GM20431 (cell line): ENCODE results near the gene NIF3L1.

Experiments
- in situ Hi-C: fragments of 300-500 bp; cut with MseI, MboI; formaldehyde crosslinking; loops from one replicate; pipeline ENCODE4 v1.15.0; 2020; ENCODE audit warnings: low sequenced_read_pairs; ENCODE audit not compliant: unreplicated experiment

The NIF3L1 gene, protein sequence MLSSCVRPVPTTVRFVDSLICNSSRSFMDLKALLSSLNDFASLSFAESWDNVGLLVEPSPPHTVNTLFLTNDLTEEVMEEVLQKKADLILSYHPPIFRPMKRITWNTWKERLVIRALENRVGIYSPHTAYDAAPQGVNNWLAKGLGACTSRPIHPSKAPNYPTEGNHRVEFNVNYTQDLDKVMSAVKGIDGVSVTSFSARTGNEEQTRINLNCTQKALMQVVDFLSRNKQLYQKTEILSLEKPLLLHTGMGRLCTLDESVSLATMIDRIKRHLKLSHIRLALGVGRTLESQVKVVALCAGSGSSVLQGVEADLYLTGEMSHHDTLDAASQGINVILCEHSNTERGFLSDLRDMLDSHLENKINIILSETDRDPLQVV

DNA sequence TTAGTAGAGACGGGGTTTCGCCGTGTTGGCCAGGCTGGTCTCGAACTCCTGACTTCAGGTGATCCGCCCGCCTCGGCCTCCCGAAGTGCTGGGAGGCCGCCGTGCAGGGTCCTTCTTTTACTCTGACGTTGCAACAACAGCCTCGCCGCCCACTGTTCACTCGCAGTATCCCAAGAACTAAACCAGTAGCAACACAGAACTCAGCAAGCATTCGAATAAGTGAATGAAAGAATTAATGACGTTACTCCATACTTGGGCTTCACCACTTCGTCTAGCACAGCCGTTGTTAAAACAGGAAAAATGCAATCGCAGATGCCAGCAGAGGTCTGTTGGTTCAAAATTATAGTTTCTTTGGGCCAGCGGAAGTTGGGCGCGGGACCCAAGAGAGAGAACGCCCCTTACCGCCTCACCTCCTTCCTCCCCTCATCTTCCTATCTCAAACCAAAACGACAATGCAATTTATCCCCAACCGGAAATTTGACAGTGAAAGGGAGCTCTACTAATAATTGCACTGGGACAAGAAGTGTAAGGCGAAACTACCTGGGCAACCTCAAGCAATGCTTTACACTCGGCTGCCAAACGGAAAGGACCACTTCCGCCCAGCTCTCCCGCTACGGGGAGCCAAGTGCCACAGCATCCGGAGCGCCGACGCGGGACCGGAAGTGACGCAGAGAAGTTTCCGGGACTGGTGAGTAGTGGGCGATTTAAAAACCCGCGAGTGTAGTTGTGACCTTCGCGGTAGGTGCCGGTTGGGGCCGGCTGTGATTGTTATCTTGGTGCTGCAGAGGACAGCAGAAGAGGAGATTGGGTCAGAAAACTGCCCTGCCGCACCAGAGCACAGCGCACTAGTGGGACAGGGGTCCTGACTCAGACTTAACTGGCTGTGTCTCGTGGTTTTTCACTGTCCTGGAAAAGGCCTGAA is at the start of gene NIF3L1, which contains the start of gene PPIL3:
Gene NIF3L1, plus strand, starts transcription at position 668 of the 922 bp plus-strand sequence. CDS start 2,573 bp downstream, outside the sequence.
Gene PPIL3, minus strand, starts transcription at position 374 of the 922 bp plus-strand sequence. CDS start 1,462 bp downstream, outside the sequence.
- in situ Hi-C loops = no loop called here

DNA sequence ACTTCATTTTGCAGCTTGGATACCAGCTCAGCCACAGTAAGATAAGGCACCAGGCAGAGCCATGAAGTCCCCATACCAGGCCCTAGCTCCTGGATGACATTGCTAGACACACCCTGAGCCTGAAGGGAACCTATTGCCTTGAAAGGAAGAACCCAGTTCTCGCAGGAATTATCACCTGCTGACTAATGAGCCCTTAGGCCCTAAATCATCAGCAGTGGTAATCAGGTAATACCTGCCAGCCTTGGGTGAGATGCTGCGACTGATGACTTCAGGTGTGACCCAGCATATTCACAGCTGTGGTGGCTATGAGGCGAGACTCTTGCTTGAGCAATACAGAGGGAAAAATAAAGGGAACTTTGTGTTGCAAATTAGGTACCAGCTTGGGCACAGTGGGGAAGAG is 49.7 kb upstream of the NIF3L1 start:
- in situ Hi-C loops = no loop called here

DNA sequence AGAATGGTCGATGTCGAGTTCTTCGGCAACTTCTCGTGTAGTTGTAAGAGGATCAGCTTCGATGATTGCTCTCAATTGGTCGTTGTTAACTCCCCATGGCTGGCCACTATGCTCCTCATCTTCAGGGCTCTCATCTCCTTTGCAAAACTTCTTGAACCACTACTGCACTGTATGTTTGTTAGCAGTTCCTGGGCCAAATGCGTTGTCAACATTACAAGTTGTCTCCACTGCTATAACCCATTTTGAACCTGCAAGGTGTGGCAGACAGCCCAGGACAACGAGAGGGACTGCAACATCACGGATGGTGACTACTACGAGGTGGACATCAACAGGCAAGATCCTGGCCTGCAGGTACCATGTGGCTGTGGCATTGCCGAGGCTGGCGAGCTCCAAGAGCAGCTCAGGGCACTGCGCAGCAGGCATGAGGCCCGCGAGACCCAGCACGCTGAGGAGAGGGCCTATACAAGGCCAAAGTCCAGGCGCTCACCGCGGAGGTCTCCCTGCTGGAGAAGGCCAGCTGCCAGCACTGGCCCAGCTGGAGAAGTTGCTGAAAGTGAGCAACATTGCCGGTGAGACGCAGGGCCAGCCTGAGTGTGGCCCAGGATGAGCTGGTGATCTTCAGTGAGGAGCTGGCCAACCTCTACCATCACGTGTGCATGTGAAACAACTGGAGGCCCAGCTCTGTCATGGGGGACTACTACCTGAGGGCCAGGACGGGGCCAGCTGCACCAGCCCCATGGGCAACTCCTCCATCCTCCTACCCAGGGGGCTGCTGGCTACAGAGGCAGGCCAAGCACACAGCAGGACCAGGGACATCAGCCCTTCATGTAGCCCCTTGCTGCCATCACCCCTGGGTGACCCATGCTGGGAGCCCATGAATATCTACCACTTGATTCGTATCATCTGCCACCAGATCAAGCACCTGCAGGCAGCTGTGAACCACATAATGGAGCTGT is 44.9 kb upstream of the NIF3L1 start:
- in situ Hi-C loops = no loop called here

DNA sequence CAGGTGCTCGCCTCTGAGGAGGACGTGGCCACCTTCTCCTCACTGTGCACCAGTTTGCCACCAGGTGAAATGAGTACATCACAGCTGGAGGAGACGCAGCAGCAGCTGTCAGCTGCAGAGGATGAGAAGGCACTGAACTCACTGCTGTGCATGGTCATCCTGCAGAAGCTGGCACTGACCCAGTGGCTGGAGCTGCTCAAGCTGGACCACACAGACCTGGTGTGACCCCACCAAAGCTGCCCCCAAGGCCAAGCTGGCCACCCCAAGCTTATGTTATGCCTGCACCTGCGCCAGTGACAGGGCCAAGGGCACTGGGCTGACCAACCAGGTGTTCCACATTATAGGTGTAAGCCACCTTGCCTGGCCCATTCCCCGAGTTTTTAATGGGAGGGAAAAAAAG is 44.0 kb upstream of the NIF3L1 start:
- in situ Hi-C loops = no loop called here

DNA sequence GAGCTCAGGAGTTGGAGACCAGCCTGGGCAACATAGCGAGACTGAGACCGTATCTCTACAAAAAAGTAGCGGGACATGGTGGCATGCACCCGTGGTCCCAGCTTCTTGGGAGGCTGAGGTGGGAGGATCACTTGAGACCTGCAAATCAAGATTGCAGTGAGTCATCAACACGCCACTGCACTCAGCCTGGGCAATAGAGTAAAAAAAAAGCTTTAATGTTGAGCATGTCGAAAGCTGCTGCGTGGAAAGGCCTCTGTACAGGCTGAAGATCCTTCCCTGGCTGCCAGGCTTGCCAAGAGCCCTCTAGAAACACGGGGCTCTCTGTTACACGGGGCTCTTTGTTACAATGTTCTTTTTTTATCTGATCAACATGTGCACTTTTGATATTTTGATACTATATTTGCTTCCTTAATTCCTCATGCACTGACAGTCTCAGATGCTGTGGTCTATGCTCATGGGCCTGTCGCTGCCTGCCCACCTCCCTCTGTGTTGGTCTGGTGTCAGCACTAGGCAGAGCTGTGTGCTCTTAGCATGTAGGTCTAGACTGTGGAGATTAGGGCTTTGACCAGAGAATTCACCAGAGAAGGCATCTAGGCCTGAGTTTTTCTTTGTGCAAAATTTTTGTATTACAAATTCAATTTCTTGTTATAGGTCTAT is 43.4 kb upstream of the NIF3L1 start:
- in situ Hi-C loops = no loop called here

DNA sequence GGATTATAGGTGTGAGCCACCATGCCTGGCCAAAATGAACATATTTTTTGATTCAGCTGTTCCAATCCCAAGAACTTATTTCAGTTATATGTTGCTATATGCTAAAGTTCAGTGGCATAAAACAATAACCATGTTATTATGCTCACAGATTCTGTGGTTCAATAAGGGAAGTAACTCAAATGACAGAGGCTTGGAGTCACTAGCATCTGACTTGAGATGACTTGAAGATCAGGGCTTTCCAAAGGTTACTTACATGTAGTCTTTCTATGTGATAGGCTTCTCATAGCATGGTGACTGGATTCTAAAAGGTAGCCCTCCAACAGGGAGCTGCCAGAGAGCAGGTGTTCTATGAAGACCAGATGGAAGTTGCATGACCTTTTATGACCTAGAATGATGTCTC is 41.9 kb upstream of the NIF3L1 start:
- in situ Hi-C loops = no loop called here

DNA sequence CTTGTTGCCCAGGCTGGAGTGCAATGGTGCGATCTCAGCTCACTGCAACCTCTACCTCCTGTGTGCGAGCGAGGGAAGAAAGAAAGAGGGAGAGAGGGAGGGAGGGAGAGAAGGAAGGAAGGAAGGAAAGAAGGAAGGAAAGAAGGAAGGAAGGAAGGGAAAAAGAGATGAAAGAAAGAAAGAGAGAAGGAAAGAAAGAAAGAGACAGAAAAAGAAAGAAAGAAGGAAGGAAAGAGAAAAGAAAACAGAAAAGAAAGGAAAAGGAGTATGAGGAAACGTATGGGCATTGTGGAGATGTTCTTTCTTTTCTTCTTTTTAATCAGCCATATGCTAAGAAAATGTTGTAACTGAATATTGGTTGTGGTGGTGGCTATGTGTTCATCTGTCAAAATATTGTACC is 41.2 kb upstream of the NIF3L1 start:
- in situ Hi-C loops = no loop called here

DNA sequence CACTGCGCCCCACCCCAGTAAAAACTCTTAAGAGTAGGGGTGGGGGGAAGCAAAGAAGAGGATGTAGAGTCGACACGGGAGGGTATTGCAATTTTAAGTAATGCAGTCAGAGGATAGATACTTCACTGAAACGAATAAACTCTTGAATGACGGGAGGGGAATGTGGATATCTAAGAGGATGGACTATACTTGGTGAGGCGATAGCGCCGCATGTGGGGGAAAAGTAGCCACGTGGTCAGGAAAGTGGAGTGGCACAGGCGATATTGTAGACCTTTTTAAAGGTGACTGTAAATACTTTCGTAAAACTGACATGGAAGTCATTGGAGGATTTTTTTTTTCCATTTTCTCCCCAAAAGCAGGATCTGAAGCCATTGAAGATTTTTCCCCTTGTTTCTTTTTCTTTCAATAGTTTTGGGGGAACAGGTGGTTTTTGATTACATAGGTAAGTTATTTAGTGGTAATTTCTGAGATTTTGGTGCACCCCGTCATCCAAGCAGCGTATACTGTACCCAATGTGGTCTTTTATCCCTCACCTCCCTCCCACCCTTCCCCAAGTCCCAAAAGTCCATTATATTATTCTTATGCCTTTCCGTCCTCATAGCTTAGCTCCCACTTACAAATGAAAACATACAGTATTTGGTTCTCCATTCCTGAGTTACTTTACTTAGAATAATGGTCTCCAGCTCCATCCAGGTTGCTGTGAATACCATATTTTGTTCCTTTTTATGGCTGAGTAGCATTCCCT is 38.5 kb upstream of the NIF3L1 start:
- in situ Hi-C loops = no loop called here

DNA sequence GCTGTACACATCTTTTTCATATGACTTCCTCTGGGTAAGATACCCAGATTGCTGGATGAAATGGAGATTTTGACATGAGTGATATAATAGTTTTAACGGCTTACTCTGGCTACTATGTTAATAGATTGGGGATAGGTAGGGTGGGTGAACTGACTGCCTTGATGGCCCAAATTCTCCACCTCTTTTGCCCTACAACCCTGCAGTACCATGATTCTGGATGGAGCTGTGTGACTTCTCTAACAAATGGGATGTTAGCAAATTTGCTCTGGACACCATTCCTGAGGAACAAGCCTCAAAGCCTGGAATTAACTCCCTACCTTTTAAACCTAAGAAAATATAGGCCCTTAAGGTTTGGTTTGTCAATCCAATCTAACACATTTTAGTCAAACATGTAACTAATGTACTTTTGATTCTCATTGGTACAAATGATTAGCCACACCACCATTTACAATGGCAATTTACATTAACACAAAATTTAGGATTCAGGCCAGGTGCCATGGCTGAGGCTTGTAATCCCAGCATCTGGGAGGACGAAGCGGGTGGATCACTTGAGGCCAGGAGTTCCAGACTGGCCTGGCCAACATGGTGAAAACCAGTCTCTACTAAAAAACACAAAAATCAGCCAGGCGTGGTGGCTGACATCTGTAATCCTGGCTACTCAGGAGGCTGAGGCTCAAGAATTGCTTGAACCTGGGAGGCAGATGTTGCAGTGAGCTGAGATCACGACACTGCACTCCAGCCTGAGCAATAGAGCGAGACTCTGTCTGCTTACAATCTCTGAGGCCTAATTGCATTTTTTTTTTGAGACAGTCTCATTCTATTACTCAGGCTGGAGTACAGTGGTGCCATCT is 37.5 kb upstream of the NIF3L1 start:
- in situ Hi-C loops = no loop called here

DNA sequence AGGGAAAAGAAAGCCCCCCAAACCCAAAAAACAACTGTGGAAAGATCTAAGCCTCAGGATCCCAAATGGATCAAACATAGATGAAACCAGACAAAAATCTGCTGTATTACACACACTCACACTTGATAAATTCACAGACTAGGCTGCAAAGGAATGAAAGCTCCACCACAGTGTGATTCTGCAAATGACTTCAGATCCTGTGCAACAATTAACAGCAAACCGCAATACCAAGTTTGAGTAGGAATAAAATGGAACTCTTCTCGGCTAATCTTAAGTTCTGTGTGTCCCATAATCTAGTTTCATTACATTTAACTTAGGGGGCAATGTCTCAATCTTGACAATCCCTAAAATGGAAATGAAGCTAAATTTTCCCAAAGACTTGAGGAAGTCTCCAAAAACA is 36.6 kb upstream of the NIF3L1 start:
- in situ Hi-C loops = no loop called here

DNA sequence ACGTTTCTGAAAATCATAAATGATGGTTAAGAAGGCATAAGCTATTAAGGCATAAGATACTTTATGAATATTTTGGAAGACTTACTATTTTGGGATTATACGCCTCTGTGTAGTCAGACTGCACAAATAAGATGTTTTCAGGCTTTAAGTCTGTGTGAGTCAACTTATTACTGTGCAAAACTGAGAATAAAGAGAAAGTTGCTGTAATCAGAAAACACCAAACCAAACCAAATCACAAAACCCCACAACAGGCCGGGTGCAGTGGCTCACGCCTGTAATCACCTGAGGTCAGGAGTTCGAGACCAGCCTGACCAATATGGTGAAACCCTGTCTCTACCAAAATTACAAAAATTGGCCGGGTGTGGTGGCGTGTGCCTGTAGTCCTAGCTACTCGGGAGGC is 32.4 kb upstream of the NIF3L1 start:
- in situ Hi-C loops = no loop called here

DNA sequence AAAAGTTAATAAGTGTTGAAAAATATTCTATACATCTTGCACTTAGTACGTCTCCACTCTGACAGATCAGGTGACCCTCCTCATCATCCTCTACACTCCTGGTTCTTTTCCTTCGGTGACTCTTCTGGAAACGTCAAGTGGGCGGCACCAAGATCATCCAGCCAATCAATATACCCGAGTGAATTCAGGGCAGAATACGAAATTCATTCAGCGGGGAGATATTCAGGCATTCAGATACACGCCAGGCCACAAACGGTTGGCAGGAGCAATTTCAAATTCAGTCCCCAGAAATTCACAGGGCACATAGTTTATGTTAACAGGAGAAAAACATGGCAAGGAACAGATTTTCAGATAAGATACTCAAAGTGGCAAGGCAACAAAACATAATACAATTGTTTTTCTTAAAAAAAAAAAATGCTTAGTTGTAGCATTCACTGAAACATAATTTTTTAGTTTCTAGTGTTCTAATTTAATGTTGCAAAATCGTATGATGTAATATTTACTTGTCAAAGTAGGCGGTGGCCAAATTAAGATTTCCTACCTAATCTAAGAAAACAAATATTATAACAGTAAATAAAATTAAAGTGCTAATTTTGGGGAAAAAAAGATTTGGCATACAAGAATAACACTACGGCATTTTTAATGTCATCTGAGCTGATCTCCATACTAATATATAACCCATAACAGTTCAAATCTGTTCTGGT is 28.9 kb upstream of the NIF3L1 start:
- in situ Hi-C loops = no loop called here

DNA sequence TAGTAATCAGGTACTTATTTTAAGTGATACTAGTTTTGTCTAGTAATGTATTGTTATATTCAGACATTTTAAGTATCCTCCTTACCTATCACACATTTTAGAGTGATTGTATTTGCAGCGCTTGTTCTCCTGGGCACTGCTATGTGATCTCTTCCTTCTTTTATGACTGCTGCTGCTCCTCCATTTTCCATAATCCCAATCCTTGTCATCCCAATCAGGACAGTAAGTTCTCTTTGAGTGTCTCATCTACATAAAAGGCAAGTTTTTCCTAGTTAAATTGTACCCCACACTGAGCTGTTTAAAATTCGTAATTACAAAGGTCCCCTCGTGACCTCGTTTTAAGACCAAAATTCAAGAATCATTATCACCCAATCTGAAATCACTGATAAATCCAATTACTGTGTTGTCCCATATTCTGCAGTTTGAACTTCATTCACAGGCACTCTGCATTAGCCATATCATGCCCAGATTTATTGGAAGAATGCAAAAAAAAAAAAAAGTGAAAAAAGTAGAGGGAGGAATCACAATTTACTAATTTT is 27.5 kb upstream of the NIF3L1 start:
- in situ Hi-C loops = no loop called here

DNA sequence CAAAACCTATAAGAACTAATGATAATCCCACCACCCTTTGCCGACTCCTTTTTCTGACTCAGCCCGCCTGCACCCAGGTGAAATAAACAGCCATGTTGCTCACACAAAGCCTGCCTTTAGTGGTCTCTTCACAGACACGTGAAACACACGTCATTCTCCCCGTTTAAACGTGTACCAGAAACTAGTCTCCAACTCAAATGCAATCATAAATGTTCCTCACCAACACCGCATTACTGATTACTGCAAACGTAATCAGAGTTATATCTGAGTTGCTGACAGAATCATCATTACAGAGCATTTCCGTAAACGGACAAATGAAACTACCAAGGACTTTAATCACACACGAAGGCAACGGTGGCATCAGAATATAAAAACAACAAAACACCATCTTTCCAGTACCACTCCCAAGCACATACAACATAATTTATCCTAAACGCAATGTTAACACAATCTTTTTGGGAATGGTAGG is 26.6 kb upstream of the NIF3L1 start:
- in situ Hi-C loops = no loop called here

DNA sequence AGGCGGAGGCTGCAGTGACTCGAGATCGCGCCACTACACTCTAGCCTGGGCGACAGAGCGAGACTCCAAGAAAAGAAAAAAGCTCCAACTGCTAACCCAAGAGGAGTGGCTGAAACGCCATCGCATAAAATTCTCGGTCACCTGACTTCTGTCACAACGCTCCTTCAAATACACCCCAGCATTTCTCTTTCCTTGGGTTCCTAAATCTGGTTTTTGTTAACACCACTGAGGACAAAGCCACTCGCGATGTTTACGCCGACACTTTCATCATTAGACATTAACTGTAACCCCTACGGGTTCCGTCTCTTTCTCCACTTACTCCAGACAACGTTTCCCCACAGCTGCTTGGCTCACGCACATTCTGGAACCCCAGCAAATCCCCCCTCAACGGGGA is 25.4 kb upstream of the NIF3L1 start:
- in situ Hi-C loops = no loop called here

DNA sequence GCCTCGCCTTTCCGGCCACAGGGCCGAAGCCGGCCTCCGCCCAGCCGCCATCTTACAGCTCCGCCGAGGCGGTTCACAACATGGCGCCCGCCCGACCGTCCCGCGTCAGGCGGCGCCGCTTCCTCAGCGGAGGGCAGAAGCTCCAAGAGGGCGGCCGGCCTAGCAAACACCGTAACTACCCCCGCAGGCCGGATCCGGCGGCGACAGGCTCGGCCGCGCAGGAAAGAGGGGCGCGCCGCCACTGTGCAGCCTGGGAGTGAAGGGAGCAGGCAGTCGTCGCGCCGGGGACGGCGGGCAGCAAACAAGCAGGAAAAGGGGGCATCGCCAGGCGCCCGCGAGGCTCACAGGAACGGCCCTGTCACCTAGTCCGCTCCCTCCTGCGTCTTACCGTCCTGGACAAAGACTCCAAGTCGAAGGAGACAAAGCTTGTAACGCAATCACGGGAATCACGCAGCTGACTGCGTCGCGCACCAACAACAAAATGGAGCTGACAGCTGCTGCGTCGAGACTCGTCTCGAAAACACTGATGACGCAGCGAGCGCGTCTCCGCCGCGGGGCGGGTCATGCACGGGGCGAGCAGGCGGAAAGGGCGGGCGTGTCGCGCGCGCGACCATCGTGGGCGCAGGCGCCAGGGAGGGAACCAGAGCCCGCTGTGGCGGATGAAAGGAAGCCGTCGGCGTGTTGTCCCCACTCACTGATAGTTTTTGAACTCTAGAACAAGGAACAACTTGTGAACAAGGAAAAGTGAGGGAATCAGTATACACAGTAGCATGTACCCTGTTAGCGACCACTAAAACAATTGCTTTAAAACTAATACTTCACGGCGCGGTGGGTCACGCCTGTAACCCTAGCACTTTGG is 24.8 kb upstream of the NIF3L1 start, which contains the start of gene CLK1:
Gene CLK1, minus strand, starts transcription at position 483 of the 859 bp plus-strand sequence. CDS start 2,796 bp downstream, outside the sequence.
- in situ Hi-C loops = no loop called here
